ENCODE data around the gene TMOD2. TPM values are rescaled to one million over a fixed set of nuclear protein-coding genes. Genes with fewer than 3 reads are reported as not detected.

TMOD2 gene
- total RNA-seq, 1 donor from 2014 or later = 7.0 TPM

DNA sequence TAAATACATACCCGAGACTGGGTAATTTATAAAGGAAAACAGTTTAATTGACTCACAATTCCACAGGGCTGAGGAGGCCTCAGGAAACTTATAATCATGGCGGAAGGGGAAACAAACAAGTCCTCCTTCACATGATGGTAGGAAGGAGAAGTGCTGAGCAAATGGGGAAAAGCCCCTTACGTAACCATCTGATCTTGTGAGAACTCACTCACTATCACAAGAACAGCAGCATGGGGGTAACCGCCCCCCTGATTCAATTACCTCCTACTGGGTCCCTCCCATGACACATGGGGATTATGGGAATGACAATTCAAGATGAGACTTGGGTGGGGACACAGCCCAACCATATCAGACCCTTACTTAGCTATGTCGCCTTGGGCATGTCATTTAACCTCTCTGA, 42.4 kb upstream of the TMOD2 start:
- Histone ChIP-seq H3K27me3 (no peaks in the 10 kb centered on the region), H3K4me3 (no peak overlapping the region), H3K9me3 (no peaks in the 10 kb centered on the region), H3K27ac (no peak overlapping the region), H3K36me3 (no peaks in the 10 kb centered on the region), H3K4me1 (no peaks in the 10 kb centered on the region)
- DNase-seq (ENCODE audit: low spot score in 2 of 2) = no peak
- TF ChIP-seq CTCF (IDR thresholded peaks at IDR 0.05) = no peak
- intact Hi-C loops (cut with DNase I) = no loop called here

DNA sequence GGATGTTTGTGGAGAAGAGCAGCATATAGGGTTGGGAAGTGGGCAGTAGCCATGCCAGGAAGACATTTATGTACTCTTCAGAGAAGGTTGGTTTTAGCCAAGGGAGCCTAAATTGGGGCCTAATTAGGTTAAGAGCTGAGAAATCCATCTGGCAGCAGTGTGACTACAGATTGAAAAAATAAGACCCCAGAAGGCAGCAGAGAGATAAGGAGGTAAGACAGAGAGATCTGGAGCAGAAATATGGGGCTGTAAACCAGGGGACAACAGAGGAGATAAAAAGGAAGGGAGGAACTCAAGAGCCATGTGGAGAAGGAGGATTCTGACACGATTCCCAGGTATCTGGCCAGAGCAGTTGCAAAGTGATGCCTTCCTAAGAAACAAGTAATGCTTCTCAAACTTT, 37.2 kb upstream of the TMOD2 start:
- Histone ChIP-seq H3K4me1 (no peaks in the 10 kb centered on the region), H3K9me3 (no peaks in the 10 kb centered on the region), H3K4me3 (no peak overlapping the region), H3K27ac (no peak overlapping the region), H3K36me3 (no peaks in the 10 kb centered on the region), H3K27me3 (no peaks in the 10 kb centered on the region)
- no peak for DNase-seq (ENCODE audit: low spot score in 2 of 2)
- TF ChIP-seq CTCF (IDR thresholded peaks at IDR 0.05) = no peak
- intact Hi-C loops (cut with DNase I) = no loop called here

DNA sequence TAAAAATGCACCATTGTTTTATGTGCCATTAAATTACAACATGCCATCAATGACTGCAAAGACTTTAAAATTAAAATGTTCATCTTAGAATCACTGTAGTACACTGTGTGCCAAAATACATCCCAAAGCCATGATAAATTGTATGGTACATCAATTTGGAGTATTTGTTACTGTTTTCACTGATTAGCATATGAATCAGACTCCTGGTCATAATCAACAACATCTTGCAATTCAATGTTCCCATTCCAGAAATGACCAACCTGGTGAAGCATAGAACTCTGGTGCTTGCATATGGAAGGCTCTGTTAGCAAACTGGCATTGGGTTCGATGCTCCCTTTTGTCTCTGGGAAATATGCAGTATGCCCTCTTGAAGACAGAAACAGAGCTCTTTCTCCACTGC, 36.5 kb upstream of the TMOD2 start:
- intact Hi-C loops (cut with DNase I) = no loop called here

GRCh38 chr15:51718219-51718618, 33.2 kb upstream of the TMOD2 start:
- Histone ChIP-seq H3K36me3 (peaks cover 0 to 9% of the 10 kb centered on the region in 2 donors), H3K9me3 (no peaks in the 10 kb centered on the region), H3K27ac (no peak overlapping the region), H3K27me3 (no peaks in the 10 kb centered on the region), H3K4me1 (no peaks in the 10 kb centered on the region), H3K4me3 (no peak overlapping the region)
- intact Hi-C loops (cut with DNase I) = no loop called here
- DNase-seq (ENCODE audit: low spot score in 2 of 2) = no peak
- TF ChIP-seq CTCF (IDR thresholded peaks at IDR 0.05) = no peak

More for the DNA sequence above, 36.5 kb upstream of the TMOD2 start:
- no peak overlapping the region for H3K4me3 ChIP-seq
- TF ChIP-seq CTCF (IDR thresholded peaks at IDR 0.05) = no peak
- no peaks in the 10 kb centered on the region for H3K4me1 ChIP-seq
- DNase-seq (ENCODE audit: low spot score in 2 of 2) = no peak
- H3K27me3 ChIP-seq = no peaks in the 10 kb centered on the region
- H3K27ac ChIP-seq = no peak overlapping the region
- H3K9me3 ChIP-seq = no peaks in the 10 kb centered on the region
- H3K36me3 ChIP-seq = no peaks in the 10 kb centered on the region

- H3K4me3 ChIP-seq = no peak overlapping the region
- no peaks in the 10 kb centered on the region for H3K4me1 ChIP-seq
- TF ChIP-seq CTCF (IDR thresholded peaks at IDR 0.05) = no peak
- DNase-seq (ENCODE audit: low spot score in 2 of 2) = no peak
- no peaks in the 10 kb centered on the region for H3K9me3 ChIP-seq
- peaks cover 0 to 9% of the 10 kb centered on the region in 2 donors for H3K36me3 ChIP-seq
- no peaks in the 10 kb centered on the region for H3K27me3 ChIP-seq
- intact Hi-C loops (cut with DNase I) = no loop called here
- no peak overlapping the region for H3K27ac ChIP-seq
Observed at GRCh38 chr15:51718746-51719145, 32.7 kb upstream of the TMOD2 start.
